HFF-Myc (cell line): ENCODE measurements around the gene SLC16A14.
A peak's percentile ranks its signal among the peaks of the same experiment; 100 is the strongest.

Experiments
- DNase-seq: peaks from one replicate; pipeline ENCODE4 v3.0.0-alpha.2; 2011; ENCODE audit warnings: low read depth; ENCODE audit errors: extremely low read depth
- H3K4me3 ChIP-seq: replicated peaks from 2 replicates; pipeline ENCODE4 v1.5.1; 2011; ENCODE audit warnings: low read depth, mild to moderate bottlenecking, control low read depth, low read length
- CTCF ChIP-seq: IDR thresholded peaks from 2 replicates; pipeline ENCODE4 v1.5.1; 2012; ENCODE audit warnings: mild to moderate bottlenecking, low read depth, low read length, control low read depth; ENCODE audit errors: missing control alignments

SLC16A14 gene

GRCh38 chr2:230043461-230043860 lies 25.3 kb downstream of the SLC16A14 start:
- TF ChIP-seq CTCF = no peak

GRCh38 chr2:230043025-230043424 lies 25.7 kb downstream of the SLC16A14 start:
- TF ChIP-seq CTCF = no peak

More at GRCh38 chr2:230043461-230043860, 25.3 kb downstream of the SLC16A14 start:
- DNase-seq = no peak
- H3K4me3 ChIP-seq = no peak overlapping the region

GRCh38 chr2:230042195-230042594 lies 26.5 kb downstream of the SLC16A14 start:
- H3K4me3 ChIP-seq = no peak overlapping the region
- DNase-seq = no peak
- no peak for TF ChIP-seq CTCF

More at GRCh38 chr2:230043025-230043424, 25.7 kb downstream of the SLC16A14 start:
- H3K4me3 ChIP-seq = no peak overlapping the region
- no peak for DNase-seq

- no peak overlapping the region for H3K4me3 ChIP-seq
- DNase-seq = no peak
- TF ChIP-seq CTCF = no peak
These were observed 45.4 kb downstream of the SLC16A14 start for GRCh38 chr2:230023313-230023712.

- DNase-seq = no peak
- no peak overlapping the region for H3K4me3 ChIP-seq
- TF ChIP-seq CTCF = no peak
These were observed 49.0 kb downstream of the SLC16A14 start for GRCh38 chr2:230019742-230020141.

GRCh38 chr2:230018153-230018552 lies 50.6 kb downstream of the SLC16A14 start:
- H3K4me3 ChIP-seq = no peak overlapping the region
- peak; percentile 22 for DNase-seq
- TF ChIP-seq CTCF = no peak

GRCh38 chr2:230016844-230017243 lies 51.9 kb downstream of the SLC16A14 start:
- no peak for DNase-seq
- TF ChIP-seq CTCF = no peak
- H3K4me3 ChIP-seq = no peak overlapping the region
